Urothelium cell line (cell line): ENCODE data around the gene PRR3.
"Not testable (repeated sequence)": the region's sequence is repeated elsewhere in the genome, so short reads cannot be mapped to it uniquely, and the experiment has no call there.

Source experiments
- DNase-seq: peaks from one replicate; pipeline ENCODE4 v3.0.0; 2011; ENCODE audit warnings: low spot score, mixed read lengths
- FAIRE-seq: peaks from 2 replicates; lab custom pipeline; 2011; peaks lifted over from hg19 to GRCh38; lab: Jason Lieb, UNC

PRR3 gene

GRCh38 chr6:30570263-30570662 is 13.2 kb downstream of the PRR3 start:
- FAIRE-seq = no peak

GRCh38 chr6:30570740-30571074 is 13.6 kb downstream of the PRR3 start:
- FAIRE-seq = no peak
- peak; percentile 15 for DNase-seq

More at GRCh38 chr6:30570263-30570662, 13.2 kb downstream of the PRR3 start:
- DNase-seq = no peak

DNA sequence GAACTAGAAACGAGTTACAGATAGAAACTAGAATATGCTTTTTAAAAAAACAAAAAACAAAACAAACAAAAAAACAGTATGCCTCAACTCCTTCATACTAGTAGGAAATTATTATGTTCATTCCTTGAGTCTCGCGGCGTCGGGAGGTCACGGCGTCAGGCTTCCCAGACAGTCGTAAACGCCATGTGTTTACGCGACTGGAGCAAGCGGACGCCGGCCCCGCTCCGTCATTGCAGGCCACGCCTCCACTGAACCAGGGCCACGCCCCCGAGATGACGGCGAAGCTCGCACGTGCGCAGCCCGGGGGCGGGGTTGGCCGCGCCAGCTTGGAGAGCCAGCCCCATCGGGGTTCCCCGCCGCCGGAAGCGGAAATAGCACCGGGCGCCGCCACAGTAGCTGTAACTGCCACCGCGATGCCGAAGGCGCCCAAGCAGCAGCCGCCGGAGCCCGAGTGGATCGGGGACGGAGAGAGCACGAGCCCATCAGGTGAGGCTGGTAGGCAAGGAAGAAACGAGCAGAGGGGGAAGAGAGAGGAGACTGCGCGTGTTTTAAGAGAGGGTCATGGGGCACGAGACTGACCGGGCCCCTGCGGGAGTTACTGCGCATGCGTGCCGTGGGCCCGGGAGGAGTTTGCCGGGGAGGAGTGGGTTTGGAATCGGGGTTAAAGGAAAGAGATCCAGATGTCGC is 14.1 kb downstream of the PRR3 start, which contains the start of gene ABCF1:
TSS of gene ABCF1 (plus strand) at position 368 of the 687 bp plus-strand sequence. CDS start at position 414, 46 bp downstream.
- peak; percentile 91 for FAIRE-seq
- peak; percentile 99 for DNase-seq

GRCh38 chr6:30571762-30572082 is 14.6 kb downstream of the PRR3 start:
- FAIRE-seq (no peak), DNase-seq (no peak)

GRCh38 chr6:30572148-30572547 is 15.1 kb downstream of the PRR3 start:
- FAIRE-seq (no peak), DNase-seq (no peak)

DNA sequence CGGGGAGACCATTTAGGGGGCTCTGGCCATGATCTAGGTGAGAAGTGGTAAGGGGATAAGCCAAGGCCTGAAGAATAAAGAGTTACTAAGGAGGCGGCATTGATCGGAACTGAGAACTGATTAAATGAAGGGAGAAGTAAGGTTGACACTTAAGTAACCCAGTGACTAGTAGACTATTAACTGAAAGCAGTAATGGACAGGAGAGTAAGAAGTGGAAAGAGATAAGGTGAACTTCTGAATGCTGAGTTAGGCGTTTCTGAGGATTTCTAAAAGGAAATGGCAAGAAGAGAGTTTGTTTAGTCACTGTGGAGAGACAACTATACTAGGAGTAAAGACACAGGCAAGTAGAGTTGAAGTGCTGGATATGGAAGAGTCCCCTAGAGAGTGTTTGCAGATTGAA is 16.0 kb downstream of the PRR3 start:
- no peak for FAIRE-seq

GRCh38 chr6:30578051-30578450 is 21.0 kb downstream of the PRR3 start:
- no peak for DNase-seq
- FAIRE-seq = no peak

More for the DNA sequence above, 16.0 kb downstream of the PRR3 start:
- DNase-seq = no peak

DNA sequence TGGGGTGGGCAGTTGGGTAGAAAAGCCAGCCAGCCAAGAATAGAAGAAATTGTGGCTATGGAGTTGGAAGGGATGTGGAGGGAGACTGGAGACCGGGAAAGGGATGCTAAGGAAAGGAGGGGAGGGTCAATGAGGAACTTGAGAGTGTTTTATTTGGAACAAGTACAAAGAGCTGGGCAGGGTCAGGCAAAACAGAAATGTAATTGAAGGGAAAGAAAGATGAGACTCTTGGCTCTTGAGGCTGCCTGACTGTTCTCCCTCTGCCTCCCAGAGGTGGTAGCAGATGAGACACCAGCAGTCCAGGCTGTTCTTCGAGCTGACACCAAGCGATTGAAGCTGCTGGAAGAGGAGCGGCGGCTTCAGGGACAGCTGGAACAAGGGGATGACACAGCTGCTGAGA is 26.8 kb downstream of the PRR3 start:
- no peak for DNase-seq
- FAIRE-seq = no peak

GRCh38 chr6:30589754-30590358 is 32.8 kb downstream of the PRR3 start:
- no peak for DNase-seq
- FAIRE-seq = no peak

DNA sequence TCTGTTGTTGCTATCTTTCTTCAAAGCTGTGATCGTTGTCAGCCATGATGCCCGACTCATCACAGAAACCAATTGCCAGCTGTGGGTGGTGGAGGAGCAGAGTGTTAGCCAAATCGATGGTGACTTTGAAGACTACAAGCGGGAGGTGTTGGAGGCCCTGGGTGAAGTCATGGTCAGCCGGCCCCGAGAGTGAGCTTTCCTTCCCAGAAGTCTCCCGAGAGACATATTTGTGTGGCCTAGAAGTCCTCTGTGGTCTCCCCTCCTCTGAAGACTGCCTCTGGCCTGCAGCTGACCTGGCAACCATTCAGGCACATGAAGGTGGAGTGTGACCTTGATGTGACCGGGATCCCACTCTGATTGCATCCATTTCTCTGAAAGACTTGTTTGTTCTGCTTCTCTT is 33.4 kb downstream of the PRR3 start:
- no peak for DNase-seq
- no peak for FAIRE-seq

- FAIRE-seq (no peak), DNase-seq (no peak)
Observed at GRCh38 chr6:30591008-30591407, 33.9 kb downstream of the PRR3 start.

DNA sequence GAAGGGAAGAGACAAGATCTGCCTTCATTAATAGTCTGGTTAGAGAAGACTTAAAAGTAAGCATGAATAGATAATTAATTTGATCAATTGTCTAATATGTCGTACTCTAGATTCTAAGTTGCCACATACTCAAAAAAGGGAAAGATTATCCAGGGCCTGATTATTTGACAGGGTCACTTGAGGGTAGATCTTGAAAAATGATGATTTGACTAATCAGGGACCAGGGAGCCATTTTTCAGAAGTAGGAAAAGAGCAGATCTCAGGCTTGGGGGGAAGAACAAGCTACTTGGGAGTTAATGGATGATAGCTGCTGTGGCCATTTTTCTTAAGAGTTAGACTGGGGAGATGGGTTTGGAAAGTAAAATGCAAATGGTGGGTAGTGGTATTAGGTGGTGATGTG is 35.2 kb downstream of the PRR3 start:
- FAIRE-seq = no peak

GRCh38 chr6:30597315-30598144 is 40.4 kb downstream of the PRR3 start:
- not testable (repeated sequence) for FAIRE-seq
- peak; percentile 70 for DNase-seq

More for the DNA sequence above, 35.2 kb downstream of the PRR3 start:
- no peak for DNase-seq

- DNase-seq (no peak), FAIRE-seq (no peak)
Observed at GRCh38 chr6:30598912-30599624, 42.0 kb downstream of the PRR3 start.

GRCh38 chr6:30599625-30600324 is 42.7 kb downstream of the PRR3 start:
- no peak for FAIRE-seq
- DNase-seq = no peak

GRCh38 chr6:30600451-30600961 is 43.4 kb downstream of the PRR3 start:
- DNase-seq = no peak
- FAIRE-seq = no peak

DNA sequence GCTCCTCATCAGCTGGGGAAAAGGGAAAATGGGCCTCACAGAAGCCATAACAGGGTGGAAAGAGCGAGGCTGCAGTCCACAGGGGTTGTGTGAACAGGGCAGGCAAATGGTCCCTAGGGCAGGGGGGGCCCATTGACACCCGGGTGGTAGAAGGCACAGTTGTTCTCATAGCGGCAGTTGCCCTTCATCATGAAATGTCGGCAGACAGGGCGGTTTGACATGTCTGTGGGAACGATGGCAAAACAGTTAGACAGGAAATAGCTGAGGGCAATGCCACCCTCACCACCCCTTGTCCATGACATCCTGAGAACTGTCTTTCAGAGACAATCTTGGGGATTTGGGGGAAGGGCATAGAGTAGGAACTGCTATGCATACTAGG is 44.3 kb downstream of the PRR3 start:
- DNase-seq (no peak), FAIRE-seq (no peak)

- FAIRE-seq = no peak
- no peak for DNase-seq
Observed at GRCh38 chr6:30601815-30602641, 44.9 kb downstream of the PRR3 start.

GRCh38 chr6:30603961-30604360 is 46.9 kb downstream of the PRR3 start:
- FAIRE-seq (no peak), DNase-seq (no peak)

GRCh38 chr6:30610065-30610464 is 53.0 kb downstream of the PRR3 start:
- no peak for FAIRE-seq

More at GRCh38 chr6:30610065-30610464, 53.0 kb downstream of the PRR3 start:
- no peak for DNase-seq
